IgD-negative memory B cell (primary cell): ENCODE data around the gene C19orf25. TPM values are rescaled to one million over a fixed set of nuclear protein-coding genes. Genes with fewer than 3 reads are reported as not detected.

ENCODE experiments used
- H3K27ac Mint-ChIP-seq, 3 donors: one replicate each; pipeline ENCODE4 v1.8.0; 2020 to 2022; ENCODE audit warnings: mild to moderate bottlenecking in 3 of 3, mixed read lengths in 3 of 3, moderate library complexity in 1 of 3
- H3K27me3 Mint-ChIP-seq: one replicate; pipeline ENCODE4 v1.8.0; 2021; ENCODE audit warnings: mixed read lengths
- H3K36me3 Mint-ChIP-seq: one replicate; pipeline ENCODE4 v1.8.0; 2020; ENCODE audit warnings: mild to moderate bottlenecking, mixed read lengths
- H3K4me1 Mint-ChIP-seq, 3 donors: one replicate each; pipeline ENCODE4 v1.8.0; 2020 to 2022; ENCODE audit warnings: mixed read lengths in 3 of 3, mild to moderate bottlenecking in 1 of 3
- H3K4me3 Mint-ChIP-seq, 4 donors: one replicate each; pipeline ENCODE4 v1.8.0; 2020 to 2022; ENCODE audit warnings: mild to moderate bottlenecking in 4 of 4, mixed read lengths in 4 of 4, moderate library complexity in 3 of 4
- H3K9me3 Mint-ChIP-seq, 3 donors: one replicate each; pipeline ENCODE4 v1.8.0; 2020 to 2021; ENCODE audit warnings: mixed read lengths in 3 of 3, mild to moderate bottlenecking in 1 of 3
- polyA plus RNA-seq: library from polyadenylated mRNA; unstranded; fragments of 300-500 nt; fragmentation: Illumina TruSeq; gene quantifications from one replicate; pipeline ENCODE4 v1.2.3, GENCODE V29; 2021

Gene C19orf25
- polyA plus RNA-seq, 1 donor from 2014 or later: 51.1 TPM

DNA sequence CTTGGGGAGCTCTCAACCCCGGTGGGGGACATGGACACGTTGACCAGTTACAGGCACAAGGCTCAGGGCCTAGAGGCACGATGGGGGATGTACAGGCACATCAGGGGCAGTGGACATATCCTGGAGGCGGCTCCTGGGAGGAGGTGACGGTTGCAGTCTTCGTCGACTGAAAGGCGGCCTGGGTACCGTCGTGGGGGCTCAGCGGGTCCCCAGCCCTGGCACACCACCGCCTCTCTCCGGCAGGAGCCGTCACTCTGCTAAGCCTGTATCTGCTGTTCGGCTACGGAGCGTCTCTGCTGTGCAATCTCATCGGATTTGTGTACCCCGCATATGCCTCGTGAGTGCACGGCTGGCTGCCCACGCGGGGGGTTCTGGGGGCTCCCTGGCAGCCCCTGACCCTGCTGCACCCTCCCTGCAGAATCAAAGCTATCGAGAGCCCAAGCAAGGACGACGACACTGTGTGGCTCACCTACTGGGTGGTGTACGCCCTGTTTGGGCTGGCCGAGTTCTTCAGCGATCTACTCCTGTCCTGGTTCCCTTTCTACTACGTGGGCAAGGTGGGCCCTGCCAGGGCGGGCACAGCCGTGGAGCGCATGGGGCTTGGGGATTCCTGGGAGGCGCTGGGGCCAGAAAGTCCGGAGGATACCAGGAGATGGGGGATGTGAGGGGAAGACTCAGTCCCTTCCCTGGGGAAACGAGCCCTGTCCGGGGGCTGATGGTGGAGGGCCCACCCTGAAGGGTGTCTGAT is 16.2 kb upstream of the C19orf25 start:
- Mint-ChIP-seq H3K27ac (peak overlapping the region in 1 of 3 donors; percentile 80), H3K36me3 (no peaks in the 10 kb centered on the region), H3K27me3 (peaks cover 6% of the 10 kb centered on the region), H3K4me1 (peaks cover 3 to 7% (median 5%) of the 10 kb centered on the region in 3 donors), H3K9me3 (no peaks in the 10 kb centered on the region), H3K4me3 (peak overlapping the region in 1 of 4 donors; percentile 17)

DNA sequence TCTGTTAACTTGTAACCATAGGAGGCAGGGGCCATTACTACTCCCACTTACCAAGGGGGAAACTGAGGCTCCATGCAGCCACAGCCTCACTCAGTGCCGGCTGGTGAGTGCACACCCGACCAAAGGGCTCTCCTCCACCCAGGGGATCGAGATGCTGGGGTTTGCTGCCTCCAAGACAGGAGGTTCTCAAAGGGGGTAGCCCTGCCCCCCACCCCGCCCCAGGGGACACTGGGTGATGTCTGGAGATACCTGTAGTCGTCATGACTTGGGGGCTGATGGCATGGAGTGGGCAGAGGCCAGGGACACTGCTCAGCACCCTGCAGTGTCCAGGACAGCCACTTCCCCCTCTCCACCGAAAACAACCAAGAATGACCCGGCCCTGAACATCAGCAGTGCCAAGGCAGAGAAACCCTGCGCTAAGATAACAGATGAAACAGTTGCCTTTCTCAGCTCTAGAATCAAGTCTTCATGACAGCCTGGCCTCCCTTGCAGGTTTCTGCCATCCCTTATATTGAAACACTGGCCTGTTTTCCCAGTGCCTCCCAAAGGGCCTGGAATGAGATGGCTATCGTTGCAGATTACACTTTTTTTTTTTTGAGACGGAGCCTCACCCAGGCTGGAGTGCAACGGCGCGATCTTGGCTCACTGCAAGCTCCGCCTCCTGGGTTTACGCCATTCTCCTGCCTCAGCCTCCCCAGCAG is 15.2 kb upstream of the C19orf25 start:
- H3K4me1 Mint-ChIP-seq: peaks cover 3 to 12% (median 5%) of the 10 kb centered on the region in 3 donors
- H3K4me3 Mint-ChIP-seq: peak overlapping the region in 1 of 4 donors; percentile 17
- no peaks in the 10 kb centered on the region for H3K36me3 Mint-ChIP-seq

GRCh38 chr19:1492474-1493006 is 13.5 kb upstream of the C19orf25 start:
- Mint-ChIP-seq H3K4me3 (peak overlapping the region in 2 of 4 donors; percentile 63 to 65), H3K27me3 (peaks cover 5% of the 10 kb centered on the region), H3K9me3 (no peaks in the 10 kb centered on the region), H3K4me1 (peaks cover 3 to 13% (median 5%) of the 10 kb centered on the region in 3 donors), H3K36me3 (no peaks in the 10 kb centered on the region), H3K27ac (peak overlapping the region in 1 of 3 donors; percentile 67)

More for the DNA sequence above, 15.2 kb upstream of the C19orf25 start:
- peaks cover 5% of the 10 kb centered on the region for H3K27me3 Mint-ChIP-seq
- no peak overlapping the region for H3K27ac Mint-ChIP-seq
- H3K9me3 Mint-ChIP-seq: no peaks in the 10 kb centered on the region

GRCh38 chr19:1491849-1492170 is 12.8 kb upstream of the C19orf25 start:
- H3K4me1 Mint-ChIP-seq: peaks cover 3 to 13% (median 5%) of the 10 kb centered on the region in 3 donors
- H3K27ac Mint-ChIP-seq: peak overlapping the region in 1 of 3 donors; percentile 26
- peak overlapping the region; percentile 63 to 91 (median 68) for H3K4me3 Mint-ChIP-seq
- H3K27me3 Mint-ChIP-seq: peaks cover 5% of the 10 kb centered on the region
- no peaks in the 10 kb centered on the region for H3K9me3 Mint-ChIP-seq
- no peaks in the 10 kb centered on the region for H3K36me3 Mint-ChIP-seq

- H3K36me3 Mint-ChIP-seq: no peaks in the 10 kb centered on the region
- peaks cover 0 to 13% (median 5%) of the 10 kb centered on the region in 3 donors for H3K4me1 Mint-ChIP-seq
- H3K9me3 Mint-ChIP-seq: no peaks in the 10 kb centered on the region
- H3K27me3 Mint-ChIP-seq: peaks cover 2% of the 10 kb centered on the region
- H3K27ac Mint-ChIP-seq: peak within 1 kb of the TSS; percentile 12 to 91 (median 86)
- H3K4me3 Mint-ChIP-seq: peak within 1 kb of the TSS; percentile 83 to 92 (median 88)
Measured at GRCh38 chr19:1491114-1491848, 12.3 kb upstream of the C19orf25 start, which contains the start of gene REEP6. Gene REEP6 (plus strand): TSS chr19:1491181. CDS start chr19:1491270, 89 bp downstream.

GRCh38 chr19:1490311-1491113 is 11.5 kb upstream of the C19orf25 start, which contains the start of gene PCSK4:
Gene PCSK4 (minus strand): TSS chr19:1490350. CDS start chr19:1490346, 4 bp downstream.
- no peaks in the 10 kb centered on the region for H3K9me3 Mint-ChIP-seq
- H3K36me3 Mint-ChIP-seq: no peaks in the 10 kb centered on the region
- H3K4me3 Mint-ChIP-seq: peak within 1 kb of the TSS; percentile 83 to 92 (median 88)
- H3K27ac Mint-ChIP-seq: peak within 1 kb of the TSS; percentile 59 to 91 (median 86)
- H3K4me1 Mint-ChIP-seq: peaks cover 0 to 13% (median 5%) of the 10 kb centered on the region in 3 donors
- peaks cover 2% of the 10 kb centered on the region for H3K27me3 Mint-ChIP-seq

GRCh38 chr19:1489463-1490310 is 10.7 kb upstream of the C19orf25 start:
- peak overlapping the region in 2 of 3 donors; percentile 59 to 86 for H3K27ac Mint-ChIP-seq

DNA sequence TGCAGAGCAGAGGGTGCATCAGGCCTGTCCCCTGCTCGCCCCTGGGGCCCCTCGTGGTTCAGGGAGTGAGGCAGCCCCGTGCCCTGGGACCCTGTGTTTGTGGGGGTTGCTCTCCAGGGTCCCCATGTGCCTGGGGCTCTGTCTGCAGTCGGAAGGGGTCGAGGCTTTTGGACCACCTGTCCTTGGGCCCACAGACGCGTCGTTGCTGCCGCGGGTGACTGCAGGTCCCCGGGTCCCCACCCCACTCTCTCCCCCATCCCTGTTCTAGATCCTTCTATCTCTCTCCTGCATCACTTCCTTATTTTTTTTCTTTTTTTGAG is 9.2 kb upstream of the C19orf25 start:
- Mint-ChIP-seq H3K27me3 (peaks cover 2% of the 10 kb centered on the region), H3K4me3 (peak overlapping the region in 1 of 4 donors; percentile 23), H3K9me3 (no peaks in the 10 kb centered on the region), H3K4me1 (peaks cover 0 to 13% (median 5%) of the 10 kb centered on the region in 3 donors), H3K36me3 (no peaks in the 10 kb centered on the region), H3K27ac (no peak overlapping the region)

More at GRCh38 chr19:1489463-1490310, 10.7 kb upstream of the C19orf25 start:
- Mint-ChIP-seq H3K4me1 (peaks cover 0 to 13% (median 5%) of the 10 kb centered on the region in 3 donors), H3K27me3 (peaks cover 2% of the 10 kb centered on the region), H3K4me3 (peak overlapping the region; percentile 22 to 84 (median 71)), H3K36me3 (no peaks in the 10 kb centered on the region), H3K9me3 (no peaks in the 10 kb centered on the region)

GRCh38 chr19:1487576-1488281 is 8.7 kb upstream of the C19orf25 start:
- Mint-ChIP-seq H3K27me3 (peaks cover 2% of the 10 kb centered on the region), H3K9me3 (no peaks in the 10 kb centered on the region), H3K4me1 (peaks cover 0 to 13% (median 5%) of the 10 kb centered on the region in 3 donors), H3K27ac (no peak overlapping the region), H3K36me3 (no peaks in the 10 kb centered on the region), H3K4me3 (no peak overlapping the region)

GRCh38 chr19:1486720-1487575 is 7.9 kb upstream of the C19orf25 start:
- Mint-ChIP-seq H3K36me3 (no peaks in the 10 kb centered on the region), H3K27ac (no peak overlapping the region), H3K4me3 (no peak overlapping the region)

GRCh38 chr19:1483979-1484428 is 5.0 kb upstream of the C19orf25 start:
- Mint-ChIP-seq H3K27me3 (no peaks in the 10 kb centered on the region), H3K4me1 (peaks cover 3 to 4% (median 4%) of the 10 kb centered on the region in 3 donors), H3K4me3 (no peak overlapping the region)

More at GRCh38 chr19:1486720-1487575, 7.9 kb upstream of the C19orf25 start:
- peaks cover 2% of the 10 kb centered on the region for H3K27me3 Mint-ChIP-seq
- H3K9me3 Mint-ChIP-seq: no peaks in the 10 kb centered on the region
- peaks cover 0 to 13% (median 5%) of the 10 kb centered on the region in 3 donors for H3K4me1 Mint-ChIP-seq

More at GRCh38 chr19:1483979-1484428, 5.0 kb upstream of the C19orf25 start:
- no peaks in the 10 kb centered on the region for H3K36me3 Mint-ChIP-seq
- no peak overlapping the region for H3K27ac Mint-ChIP-seq
- no peaks in the 10 kb centered on the region for H3K9me3 Mint-ChIP-seq
